GM19452 (cell line): ENCODE results near the gene VPS37C.
"Not testable (repeated sequence)": the region's sequence is repeated elsewhere in the genome, so short reads cannot be mapped to it uniquely, and the experiment has no call there.

Experiments
- ATAC-seq: cut with Tn5 transposase; IDR thresholded peaks from one replicate; pipeline ENCODE4 v1.9.1; 2021; ENCODE audit not compliant: unreplicated experiment

VPS37C gene

GRCh38 chr11:61176446-61176845 is 15.2 kb upstream of the VPS37C start:
- no peak for ATAC-seq

GRCh38 chr11:61174949-61175348 is 13.7 kb upstream of the VPS37C start:
- no peak for ATAC-seq

- ATAC-seq, result no peak
These were observed 13.0 kb upstream of the VPS37C start for GRCh38 chr11:61174273-61174672.

- no peak for ATAC-seq
These were observed 12.2 kb upstream of the VPS37C start for GRCh38 chr11:61173456-61173855.

GRCh38 chr11:61172888-61173287 is 11.7 kb upstream of the VPS37C start:
- no peak for ATAC-seq

GRCh38 chr11:61172356-61172755 is 11.1 kb upstream of the VPS37C start:
- ATAC-seq, result no peak

- no peak for ATAC-seq
These were observed 10.7 kb upstream of the VPS37C start for GRCh38 chr11:61171907-61172306.

- no peak for ATAC-seq
These were observed 9.3 kb upstream of the VPS37C start for GRCh38 chr11:61170566-61170965.

GRCh38 chr11:61168800-61169199 is 7.6 kb upstream of the VPS37C start:
- ATAC-seq, result no peak

- ATAC-seq, result no peak
These were observed 6.9 kb upstream of the VPS37C start for GRCh38 chr11:61168042-61168688.

- not testable (repeated sequence) for ATAC-seq
These were observed 5.1 kb upstream of the VPS37C start for GRCh38 chr11:61166331-61166730.

GRCh38 chr11:61165785-61166184 is 4.6 kb upstream of the VPS37C start:
- ATAC-seq, result not testable (repeated sequence)

GRCh38 chr11:61164606-61165424 is 3.6 kb upstream of the VPS37C start:
- no peak for ATAC-seq

GRCh38 chr11:61163714-61164605 is 2.7 kb upstream of the VPS37C start:
- ATAC-seq, result no peak

- no peak for ATAC-seq
These were observed 1.8 kb upstream of the VPS37C start for GRCh38 chr11:61163021-61163420.

GRCh38 chr11:61162092-61162941 is 1.1 kb upstream of the VPS37C start:
- no peak for ATAC-seq

- no peak for ATAC-seq
These were observed 588 bp downstream of the VPS37C start for GRCh38 chr11:61160487-61161189.

- ATAC-seq, result no peak
These were observed 2.4 kb downstream of the VPS37C start for GRCh38 chr11:61158691-61159381.

GRCh38 chr11:61157743-61158142 is 3.5 kb downstream of the VPS37C start:
- ATAC-seq, result no peak
